Esophagus muscularis mucosa (tissue), 3 donors: Measurements from ENCODE around the gene MMP26.

Source experiments
- POLR2A ChIP-seq: fragments of 450-650 bp; IDR thresholded peaks from one replicate; pipeline ENCODE4 v1.6.1; 2017; ENCODE audit warnings: antibody characterized with exemption, moderate library complexity, mild to moderate bottlenecking, low read depth
- POLR2AphosphoS5 ChIP-seq, 2 donors: sonication (generic); formaldehyde crosslinking; IDR thresholded peaks; one replicate each; pipeline ENCODE4 v1.6.1; 2017; ENCODE audit warnings: antibody characterized with exemption in 2 of 2
- TF ChIP-seq, protein P1 (sequence below), 3 experiments: fragments of 200-600 bp in 2 of 3; fragments of 450-650 bp in 1 of 3; sonication (generic) in 2 of 3; IDR thresholded peaks; one replicate each; pipeline ENCODE4 v1.5.1; 2017 to 2019; ENCODE audit warnings: antibody characterized with exemption in 3 of 3, mild to moderate bottlenecking in 2 of 3, moderate library complexity in 1 of 3

GRCh38 chr11:4664786-4665185 is 39.8 kb upstream of the MMP26 start:
- no peak for TF ChIP-seq POLR2A
- TF ChIP-seq, protein P1, sequence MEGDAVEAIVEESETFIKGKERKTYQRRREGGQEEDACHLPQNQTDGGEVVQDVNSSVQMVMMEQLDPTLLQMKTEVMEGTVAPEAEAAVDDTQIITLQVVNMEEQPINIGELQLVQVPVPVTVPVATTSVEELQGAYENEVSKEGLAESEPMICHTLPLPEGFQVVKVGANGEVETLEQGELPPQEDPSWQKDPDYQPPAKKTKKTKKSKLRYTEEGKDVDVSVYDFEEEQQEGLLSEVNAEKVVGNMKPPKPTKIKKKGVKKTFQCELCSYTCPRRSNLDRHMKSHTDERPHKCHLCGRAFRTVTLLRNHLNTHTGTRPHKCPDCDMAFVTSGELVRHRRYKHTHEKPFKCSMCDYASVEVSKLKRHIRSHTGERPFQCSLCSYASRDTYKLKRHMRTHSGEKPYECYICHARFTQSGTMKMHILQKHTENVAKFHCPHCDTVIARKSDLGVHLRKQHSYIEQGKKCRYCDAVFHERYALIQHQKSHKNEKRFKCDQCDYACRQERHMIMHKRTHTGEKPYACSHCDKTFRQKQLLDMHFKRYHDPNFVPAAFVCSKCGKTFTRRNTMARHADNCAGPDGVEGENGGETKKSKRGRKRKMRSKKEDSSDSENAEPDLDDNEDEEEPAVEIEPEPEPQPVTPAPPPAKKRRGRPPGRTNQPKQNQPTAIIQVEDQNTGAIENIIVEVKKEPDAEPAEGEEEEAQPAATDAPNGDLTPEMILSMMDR (IDR thresholded peaks at IDR 0.05): no peak
- TF ChIP-seq POLR2AphosphoS5 (IDR thresholded peaks at IDR 0.05): no peak
